ENCODE results near the gene DDX55. TPM values are rescaled to one million over a fixed set of nuclear protein-coding genes. Genes with fewer than 3 reads are reported as not detected.
"Not testable (repeated sequence)": the region's sequence is repeated elsewhere in the genome, so short reads cannot be mapped to it uniquely, and the experiment has no call there.

DDX55 gene
- total RNA-seq, 2 experiments from 2014 or later: 51.7 to 55.4 TPM

DNA sequence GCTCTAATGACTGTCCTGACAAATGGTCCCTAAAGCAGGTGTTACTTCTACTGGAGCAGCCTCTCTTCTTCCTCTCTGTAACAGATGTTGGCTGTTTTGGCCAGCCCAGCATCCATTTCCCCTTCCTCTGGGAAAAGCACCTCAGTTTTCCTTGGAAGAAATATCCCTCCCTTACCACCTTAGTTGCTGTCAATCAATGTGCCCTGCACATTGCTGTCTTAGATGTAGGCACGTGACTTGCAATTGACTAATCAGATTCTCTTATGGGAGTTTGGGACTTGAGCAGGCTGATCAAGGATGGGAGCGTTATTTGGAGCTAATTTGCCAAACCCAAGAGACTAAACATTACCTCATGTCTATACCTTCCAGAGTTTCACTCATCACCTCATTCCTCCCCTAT is 29.5 kb upstream of the DDX55 start:
- no peaks in the 10 kb centered on the region for H3K36me3 Mint-ChIP-seq (ENCODE audit: low read depth)
- no peak overlapping the region for H3K4me3 Mint-ChIP-seq
- peaks cover 4% of the 10 kb centered on the region for H3K4me1 Mint-ChIP-seq (ENCODE audit: low read depth)
- CTCF ChIA-PET: interaction anchor here (0.7 to 1.2 kb wide), 2 partner anchors 9 to 11 kb away, joined by 3 to 5 read pairs; no protein-coding TSS in a partner anchor
- no peak overlapping the region for H3K27ac Mint-ChIP-seq
- ATAC-seq (no peak), DNase-seq (no peak)
- no peak for TF ChIP-seq CTCF (IDR thresholded peaks at IDR 0.05)
- POLR2A ChIA-PET: no interaction called here
- intact Hi-C loops (cut with micrococcal nuclease): no loop called here
- H3K27me3 Mint-ChIP-seq: no peaks in the 10 kb centered on the region
- no peaks in the 10 kb centered on the region for H3K9me3 Mint-ChIP-seq

GRCh38 chr12:123573870-123574269 is 28.0 kb upstream of the DDX55 start:
- DNase-seq (no peak), ATAC-seq (no peak)
- intact Hi-C loops (cut with micrococcal nuclease): no loop called here
- H3K9me3 Mint-ChIP-seq: no peaks in the 10 kb centered on the region
- H3K36me3 Mint-ChIP-seq (ENCODE audit: low read depth): no peaks in the 10 kb centered on the region
- CTCF ChIA-PET: interaction anchor here (1.1 kb wide), 1 partner anchor 8 kb away, joined by 3 read pairs; no protein-coding TSS in a partner anchor
- peaks cover 4% of the 10 kb centered on the region for H3K4me1 Mint-ChIP-seq (ENCODE audit: low read depth)
- no peaks in the 10 kb centered on the region for H3K27me3 Mint-ChIP-seq
- POLR2A ChIA-PET: no interaction called here
- no peak overlapping the region for H3K27ac Mint-ChIP-seq
- no peak for TF ChIP-seq CTCF (IDR thresholded peaks at IDR 0.05)
- no peak overlapping the region for H3K4me3 Mint-ChIP-seq

- ATAC-seq (no peak), DNase-seq (no peak)
- Mint-ChIP-seq H3K4me3 (no peak overlapping the region), H3K9me3 (no peaks in the 10 kb centered on the region), H3K36me3 (ENCODE audit: low read depth) (no peaks in the 10 kb centered on the region), H3K4me1 (ENCODE audit: low read depth) (peaks cover 1% of the 10 kb centered on the region), H3K27me3 (no peaks in the 10 kb centered on the region), H3K27ac (no peak overlapping the region)
- CTCF ChIA-PET: no interaction called here
- intact Hi-C loops (cut with micrococcal nuclease): no loop called here
- POLR2A ChIA-PET: no interaction called here
- no peak for TF ChIP-seq CTCF (IDR thresholded peaks at IDR 0.05)
These were observed 25.3 kb upstream of the DDX55 start for GRCh38 chr12:123576611-123577010.

DNA sequence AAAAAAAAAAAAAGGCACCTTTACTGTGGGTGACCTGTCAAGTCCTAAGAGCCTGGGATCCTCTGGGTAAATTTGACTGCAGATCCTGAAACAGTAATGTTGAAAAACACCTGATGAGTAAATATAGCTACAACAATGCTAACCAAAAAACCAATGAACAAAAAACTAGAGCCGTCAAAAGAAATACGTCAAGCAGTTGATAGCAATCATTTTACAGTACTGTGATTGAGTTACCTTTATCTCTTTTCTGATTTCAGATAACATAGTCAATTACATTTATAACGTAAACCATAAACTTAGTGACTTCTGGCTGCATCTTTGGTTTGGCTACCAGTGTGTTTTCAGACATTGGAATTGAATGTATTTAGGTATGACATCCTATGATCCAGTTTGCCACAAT is 23.7 kb upstream of the DDX55 start:
- H3K9me3 Mint-ChIP-seq: no peaks in the 10 kb centered on the region
- no peak for TF ChIP-seq CTCF (IDR thresholded peaks at IDR 0.05)
- intact Hi-C loops (cut with micrococcal nuclease): no loop called here
- DNase-seq: no peak
- no peak for ATAC-seq
- peaks cover 11% of the 10 kb centered on the region for H3K4me1 Mint-ChIP-seq (ENCODE audit: low read depth)
- no peak overlapping the region for H3K27ac Mint-ChIP-seq
- no peaks in the 10 kb centered on the region for H3K36me3 Mint-ChIP-seq (ENCODE audit: low read depth)
- H3K27me3 Mint-ChIP-seq: no peaks in the 10 kb centered on the region
- ChIA-PET CTCF (no interaction called here), POLR2A (interaction anchor here (0.6 kb wide), 1 partner anchor 1341 kb away, joined by 3 read pairs; no protein-coding TSS in a partner anchor)
- H3K4me3 Mint-ChIP-seq: no peak overlapping the region

GRCh38 chr12:123578829-123579228 is 23.1 kb upstream of the DDX55 start:
- intact Hi-C loops (cut with micrococcal nuclease); H3K27ac Mint-ChIP-seq; H3K9me3 Mint-ChIP-seq; DNase-seq; H3K27me3 Mint-ChIP-seq; H3K36me3 Mint-ChIP-seq (ENCODE audit: low read depth); ATAC-seq; H3K4me3 Mint-ChIP-seq; CTCF ChIA-PET: not testable (repeated sequence)
- POLR2A ChIA-PET: interaction anchor here (0.6 kb wide), 1 partner anchor 1340 kb away, joined by 3 read pairs; no protein-coding TSS in a partner anchor
- peaks cover 11% of the 10 kb centered on the region for H3K4me1 Mint-ChIP-seq (ENCODE audit: low read depth)

GRCh38 chr12:123580772-123581171 is 21.1 kb upstream of the DDX55 start:
- Mint-ChIP-seq H3K27ac (no peak overlapping the region), H3K4me1 (ENCODE audit: low read depth) (peaks cover 18% of the 10 kb centered on the region), H3K27me3 (no peaks in the 10 kb centered on the region), H3K4me3 (no peak overlapping the region), H3K9me3 (no peaks in the 10 kb centered on the region), H3K36me3 (ENCODE audit: low read depth) (peaks cover 4% of the 10 kb centered on the region)
- POLR2A ChIA-PET: interaction anchor here (0.6 kb wide), 1 partner anchor 1212 kb away, joined by 3 read pairs; no protein-coding TSS in a partner anchor
- ATAC-seq: no peak
- intact Hi-C loops (cut with micrococcal nuclease): no loop called here
- TF ChIP-seq CTCF (IDR thresholded peaks at IDR 0.05): no peak
- no peak for DNase-seq
- CTCF ChIA-PET: no interaction called here
